Right ventricle myocardium superior (tissue), 1 donor: ENCODE data around the gene ACLY. TPM values are rescaled to one million over a fixed set of nuclear protein-coding genes. Genes with fewer than 3 reads are reported as not detected.
"Not testable (repeated sequence)": the region's sequence is repeated elsewhere in the genome, so short reads cannot be mapped to it uniquely, and the experiment has no call there.

Experiments used
- ATAC-seq: fragments of 200-7000 bp; cut with Tn5 transposase; one replicate; pipeline ENCODE4 v1.9.1; 2020; ENCODE audit warnings: mild to moderate bottlenecking; ENCODE audit not compliant: poor library complexity
- DNase-seq: peaks from one replicate; pipeline ENCODE4 v3.0.0-alpha.2; 2020
- intact Hi-C: fragments of 100-400 bp; cut with DNase I; formaldehyde crosslinking; loops from one replicate; pipeline ENCODE4 v1.11.2; 2022
- total RNA-seq: library from RNA; stranded (reverse); fragmentation: NEBNext Ultra II Directional; extraction: Animal tissue kit (Norgen Biotek cat#: 25700); gene quantifications from one replicate; pipeline ENCODE4 v1.2.1, GENCODE V29; 2021
- donor health status: DM: no; HTN: yes; CAD: no; lungs with severe emphysema.

ACLY gene
- total RNA-seq, 1 donor from 2014 or later: 24.0 TPM

GRCh38 chr17:41891135-41892020 lies 27.4 kb downstream of the ACLY start:
- intact Hi-C loops: no loop called here
- DNase-seq: no peak
- ATAC-seq: no peak

GRCh38 chr17:41888332-41888965 lies 30.3 kb downstream of the ACLY start:
- DNase-seq (no peak), ATAC-seq (no peak)
- intact Hi-C loops: loop anchor here (10.0 kb wide), 1 partner anchor 154 kb away; the partner anchor contains the start of gene HAP1

GRCh38 chr17:41885733-41886132 lies 33.0 kb downstream of the ACLY start:
- ATAC-seq (no peak), DNase-seq (no peak)
- intact Hi-C loops: loop anchor here (10.0 kb wide), 1 partner anchor 151 kb away; the partner anchor contains the start of gene HAP1

GRCh38 chr17:41882756-41883155 lies 36.0 kb downstream of the ACLY start:
- ATAC-seq: no peak
- DNase-seq: no peak
- intact Hi-C loops: loop anchor here (10.0 kb wide), 1 partner anchor 148 kb away; the partner anchor contains the start of gene HAP1

- intact Hi-C loops: loop anchor here (10.0 kb wide), 1 partner anchor 145 kb away; the partner anchor contains the start of gene HAP1
- DNase-seq (no peak), ATAC-seq (no peak)
These were observed 38.6 kb downstream of the ACLY start for GRCh38 chr17:41880130-41880529.

GRCh38 chr17:41874293-41874670 lies 44.5 kb downstream of the ACLY start:
- intact Hi-C loops, DNase-seq, ATAC-seq: not testable (repeated sequence)

- no peak for ATAC-seq
- no peak for DNase-seq
- intact Hi-C loops: no loop called here
These were observed 45.0 kb downstream of the ACLY start for GRCh38 chr17:41873559-41874292.

GRCh38 chr17:41871789-41872188 lies 47.0 kb downstream of the ACLY start:
- intact Hi-C loops: no loop called here
- DNase-seq (no peak), ATAC-seq (no peak)

- ATAC-seq (no peak), DNase-seq (no peak)
- intact Hi-C loops: no loop called here
These were observed 48.1 kb downstream of the ACLY start for GRCh38 chr17:41870627-41871026.

- ATAC-seq (no peak), DNase-seq (no peak)
- intact Hi-C loops: no loop called here
These were observed 48.7 kb downstream of the ACLY start for GRCh38 chr17:41870097-41870496.

- ATAC-seq: no peak
- intact Hi-C loops: no loop called here
- DNase-seq: no peak
These were observed 49.3 kb downstream of the ACLY start for GRCh38 chr17:41869426-41869825.

- intact Hi-C loops: no loop called here
- no peak for ATAC-seq
- no peak for DNase-seq
These were observed 50.2 kb downstream of the ACLY start for GRCh38 chr17:41868568-41868967.

GRCh38 chr17:41865596-41865893 lies 53.2 kb downstream of the ACLY start:
- no peak for DNase-seq
- intact Hi-C loops: no loop called here
- no peak for ATAC-seq

- peak; percentile 93 for DNase-seq
- ATAC-seq: peak; percentile 99
- intact Hi-C loops: no loop called here
These were observed 53.7 kb downstream of the ACLY start, which contains the start of gene KLHL11 for GRCh38 chr17:41864836-41865595. Gene KLHL11 (minus strand): TSS chr17:41865423. CDS start chr17:41865370, 53 bp downstream.

- intact Hi-C loops: no loop called here
- ATAC-seq: peak; percentile 54
- DNase-seq: no peak
These were observed 54.3 kb downstream of the ACLY start for GRCh38 chr17:41864498-41864835.

- intact Hi-C loops: no loop called here
- ATAC-seq (no peak), DNase-seq (no peak)
These were observed 55.5 kb downstream of the ACLY start for GRCh38 chr17:41863074-41863848.

- DNase-seq: no peak
- intact Hi-C loops: no loop called here
- ATAC-seq: no peak
These were observed 58.4 kb downstream of the ACLY start for GRCh38 chr17:41860254-41860931.
